GM18520 (cell line): ENCODE data around the gene NPL.

Experiments
- ATAC-seq: cut with Tn5 transposase; IDR thresholded peaks from one replicate; pipeline ENCODE4 v1.9.1; 2021; ENCODE audit not compliant: unreplicated experiment

Gene NPL

DNA sequence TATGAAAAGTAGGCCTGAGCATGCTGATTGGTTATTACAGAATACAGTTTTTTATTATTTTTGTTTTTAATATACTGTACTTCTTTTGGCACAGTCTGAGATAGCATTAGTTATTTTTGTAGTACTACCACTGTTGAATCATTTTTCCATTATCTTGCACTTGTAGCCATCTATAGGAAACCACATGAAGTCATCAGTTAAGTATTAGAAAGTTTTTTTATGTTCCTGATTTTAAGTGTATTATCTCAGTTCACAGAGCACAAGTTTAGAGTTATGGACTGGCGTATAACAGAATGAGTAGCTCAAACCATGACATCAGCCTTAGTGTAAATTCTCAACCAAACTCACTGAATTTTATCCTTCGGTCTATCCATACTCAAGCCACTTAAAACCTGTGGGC, 72.4 kb downstream of the NPL start:
- ATAC-seq, result no peak

DNA sequence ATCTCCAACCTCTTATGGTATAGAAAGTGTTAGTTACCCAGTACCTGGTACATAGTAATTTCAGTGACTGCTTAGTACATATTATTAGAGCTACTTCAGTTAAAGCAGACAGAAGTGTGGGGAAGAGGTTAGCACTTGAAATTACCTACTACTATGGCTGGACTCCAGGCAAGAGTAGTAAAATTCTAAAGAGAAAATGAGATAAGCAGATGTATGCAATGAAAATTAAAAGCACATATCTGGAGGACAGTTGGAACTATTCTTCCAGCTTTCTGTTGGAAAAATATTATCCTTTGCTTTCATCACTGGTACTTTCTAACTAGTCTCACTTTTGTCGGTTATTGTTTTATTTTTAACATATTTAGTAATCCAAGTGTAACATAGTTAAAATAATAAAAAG, 73.3 kb downstream of the NPL start:
- no peak for ATAC-seq

DNA sequence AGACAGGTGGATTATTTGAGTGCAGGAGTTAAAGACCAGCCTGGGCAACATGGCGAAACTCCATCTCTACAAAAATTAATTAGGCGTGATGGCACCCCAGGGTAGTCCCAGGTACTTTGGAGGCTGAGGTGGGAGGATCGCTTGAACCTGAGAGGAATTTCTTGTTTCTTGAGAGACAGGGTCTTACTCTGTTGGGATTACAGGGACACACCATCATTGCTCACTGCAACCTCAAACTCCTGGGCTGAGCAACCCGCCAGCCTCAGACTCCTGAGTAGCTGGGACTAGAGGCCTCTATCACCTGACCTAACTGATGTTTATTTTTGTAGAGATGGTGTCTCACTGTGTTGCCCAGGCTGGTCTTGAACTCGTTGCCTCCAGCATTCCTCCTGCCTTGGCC, 74.4 kb downstream of the NPL start:
- no peak for ATAC-seq

DNA sequence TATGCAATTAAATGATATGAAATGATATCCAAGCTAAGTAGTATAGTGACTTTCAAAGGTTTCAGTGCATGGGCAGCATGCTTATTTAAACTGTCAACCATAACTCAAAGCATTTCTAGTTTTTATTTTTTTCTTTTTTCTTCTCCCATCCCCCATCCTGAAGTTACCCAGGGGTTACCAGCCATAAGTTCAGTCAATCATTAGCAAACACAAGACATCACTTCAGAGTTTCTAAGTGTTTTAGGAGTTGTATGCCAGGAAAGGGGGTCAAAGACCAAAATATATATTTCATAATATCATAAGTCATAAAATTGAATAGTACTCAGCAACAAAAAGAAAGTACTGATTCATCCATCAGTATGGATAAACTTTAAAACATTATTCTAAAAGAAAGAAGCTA, 78.3 kb downstream of the NPL start:
- ATAC-seq, result no peak

DNA sequence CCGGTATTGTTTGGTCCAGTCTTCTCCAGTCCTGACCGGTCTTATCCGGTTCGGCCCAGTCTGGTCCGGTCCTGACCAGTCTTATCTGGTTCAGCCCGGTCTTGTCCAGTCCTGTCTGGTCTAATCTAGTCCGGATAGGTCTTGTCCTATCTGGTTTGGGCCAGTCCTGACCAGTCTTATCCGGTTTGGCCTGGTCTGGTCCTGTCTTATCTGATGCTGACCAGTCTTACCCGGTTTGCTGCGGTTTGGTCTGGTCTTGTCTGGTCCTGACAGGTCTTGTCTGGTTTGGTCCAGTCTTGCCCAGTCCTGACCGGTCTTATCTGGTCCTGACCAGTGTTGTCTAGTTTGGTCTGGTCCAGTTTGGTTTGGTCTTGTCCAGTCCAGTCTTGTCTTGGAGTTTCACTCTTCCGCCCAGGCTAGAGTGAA, 79.7 kb downstream of the NPL start:
- no peak for ATAC-seq

DNA sequence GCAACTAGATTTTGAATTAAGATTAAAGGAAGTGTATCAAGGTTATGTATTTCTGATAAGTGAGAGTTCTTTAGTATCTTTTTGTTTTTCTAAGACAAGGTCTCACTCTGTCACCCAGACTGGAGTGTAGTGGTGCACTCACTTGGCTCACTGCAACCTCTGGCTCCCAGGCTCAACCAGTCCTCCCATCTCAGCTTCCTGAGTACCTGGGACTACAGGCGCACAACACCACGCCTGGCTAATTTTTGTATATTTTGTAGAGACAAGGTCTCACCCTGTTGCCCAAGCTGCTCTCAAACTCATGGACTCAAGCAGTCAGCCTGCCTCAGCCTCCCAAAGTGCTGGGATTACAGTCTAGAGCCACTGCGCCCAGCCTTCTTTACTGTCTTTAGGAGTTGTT, 83.3 kb downstream of the NPL start:
- ATAC-seq, result no peak

DNA sequence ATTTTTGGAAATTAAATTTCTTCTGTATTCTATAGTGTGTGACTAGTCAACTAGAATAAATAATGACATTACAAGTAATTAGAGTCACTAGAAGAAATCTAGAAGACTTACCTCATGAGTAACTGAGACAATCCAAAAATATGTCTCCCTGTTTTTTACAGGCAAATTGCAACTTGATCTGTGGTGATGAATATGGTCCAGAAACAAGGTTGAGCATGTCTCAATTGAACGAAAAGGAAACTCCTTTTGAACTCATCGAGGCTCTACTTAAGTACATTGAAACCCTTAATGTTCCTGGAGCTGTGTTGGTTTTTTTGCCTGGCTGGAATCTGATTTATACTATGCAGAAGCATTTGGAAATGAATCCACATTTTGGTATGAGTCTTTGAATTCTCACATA, 86.3 kb downstream of the NPL start:
- no peak for ATAC-seq

DNA sequence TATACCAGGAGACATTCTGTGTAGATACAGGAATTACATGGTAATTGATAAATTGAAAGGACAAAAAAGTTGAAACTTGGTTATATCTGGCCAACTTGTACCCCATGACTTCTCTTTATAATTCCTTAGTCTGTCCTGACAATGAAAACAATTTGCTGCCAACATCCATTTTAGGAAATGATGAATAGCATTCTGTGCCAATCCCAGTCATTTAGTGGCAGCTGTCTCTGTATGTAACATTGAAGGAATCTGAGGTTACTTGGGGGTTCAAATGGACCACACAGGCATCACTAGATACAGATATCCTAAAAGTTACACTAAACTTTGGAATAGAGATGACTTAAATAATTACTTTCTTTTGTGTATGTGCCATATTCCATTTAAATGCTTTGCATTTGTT, 87.8 kb downstream of the NPL start:
- ATAC-seq, result no peak

DNA sequence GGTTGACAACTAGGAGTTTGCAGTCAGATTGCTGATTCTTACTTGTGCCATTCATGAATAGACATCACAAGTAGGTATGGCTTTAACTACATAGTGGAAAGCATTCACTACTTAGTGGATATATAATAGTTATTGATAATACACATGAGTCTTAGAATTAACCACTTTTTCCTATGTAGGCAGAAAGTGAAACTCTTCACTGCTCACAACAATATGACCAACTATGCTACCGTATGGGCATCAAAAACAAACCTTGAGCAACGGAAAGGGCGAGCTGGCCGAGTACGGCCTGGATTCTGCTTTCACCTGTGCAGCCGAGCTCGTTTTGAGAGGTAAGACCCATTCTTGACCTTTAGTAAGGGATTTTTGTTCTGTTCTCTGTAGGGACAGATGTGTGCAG, 88.3 kb downstream of the NPL start:
- no peak for ATAC-seq
